HFF-Myc (cell line): ENCODE data around the gene MMP11.

Experiments used
- DNase-seq: peaks from one replicate; pipeline ENCODE4 v3.0.0-alpha.2; 2011; ENCODE audit warnings: low read depth; ENCODE audit errors: extremely low read depth
- H3K4me3 ChIP-seq: replicated peaks from 2 replicates; pipeline ENCODE4 v1.5.1; 2011; ENCODE audit warnings: low read depth, mild to moderate bottlenecking, control low read depth, low read length
- TF ChIP-seq, protein P1 (sequence below): IDR thresholded peaks from 2 replicates; pipeline ENCODE4 v1.5.1; 2012; ENCODE audit warnings: mild to moderate bottlenecking, low read depth, low read length, control low read depth; ENCODE audit errors: missing control alignments

MMP11 gene

GRCh38 chr22:23756891-23757290, 15.8 kb upstream of the MMP11 start:
- no peak overlapping the region for H3K4me3 ChIP-seq
- TF ChIP-seq, protein P1, sequence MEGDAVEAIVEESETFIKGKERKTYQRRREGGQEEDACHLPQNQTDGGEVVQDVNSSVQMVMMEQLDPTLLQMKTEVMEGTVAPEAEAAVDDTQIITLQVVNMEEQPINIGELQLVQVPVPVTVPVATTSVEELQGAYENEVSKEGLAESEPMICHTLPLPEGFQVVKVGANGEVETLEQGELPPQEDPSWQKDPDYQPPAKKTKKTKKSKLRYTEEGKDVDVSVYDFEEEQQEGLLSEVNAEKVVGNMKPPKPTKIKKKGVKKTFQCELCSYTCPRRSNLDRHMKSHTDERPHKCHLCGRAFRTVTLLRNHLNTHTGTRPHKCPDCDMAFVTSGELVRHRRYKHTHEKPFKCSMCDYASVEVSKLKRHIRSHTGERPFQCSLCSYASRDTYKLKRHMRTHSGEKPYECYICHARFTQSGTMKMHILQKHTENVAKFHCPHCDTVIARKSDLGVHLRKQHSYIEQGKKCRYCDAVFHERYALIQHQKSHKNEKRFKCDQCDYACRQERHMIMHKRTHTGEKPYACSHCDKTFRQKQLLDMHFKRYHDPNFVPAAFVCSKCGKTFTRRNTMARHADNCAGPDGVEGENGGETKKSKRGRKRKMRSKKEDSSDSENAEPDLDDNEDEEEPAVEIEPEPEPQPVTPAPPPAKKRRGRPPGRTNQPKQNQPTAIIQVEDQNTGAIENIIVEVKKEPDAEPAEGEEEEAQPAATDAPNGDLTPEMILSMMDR = no peak
- no peak for DNase-seq

- DNase-seq = no peak
- TF ChIP-seq, protein P1 = no peak
- H3K4me3 ChIP-seq = no peak overlapping the region
Measured at GRCh38 chr22:23759566-23759965, 13.1 kb upstream of the MMP11 start.

DNA sequence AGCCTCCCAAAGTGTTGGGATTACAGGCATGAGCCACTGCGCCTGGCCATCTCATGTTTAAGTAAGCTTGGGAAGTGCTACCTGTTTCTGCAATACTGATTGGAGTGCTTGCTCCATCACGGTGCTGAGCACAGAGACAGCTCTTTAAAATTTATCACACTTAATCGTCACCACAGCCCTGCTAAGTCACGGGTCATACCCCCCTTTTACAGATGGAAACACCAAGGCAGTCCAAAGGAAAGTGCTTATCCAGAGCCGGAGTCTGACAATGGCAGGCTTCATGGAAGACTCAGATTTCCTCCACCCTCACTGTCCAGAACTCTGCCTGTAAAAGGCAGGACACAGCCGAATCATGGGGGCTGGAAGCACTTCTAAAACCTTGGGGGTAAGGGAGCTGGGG, 12.6 kb upstream of the MMP11 start:
- no peak overlapping the region for H3K4me3 ChIP-seq
- TF ChIP-seq, protein P1 = no peak
- DNase-seq = no peak

GRCh38 chr22:23762842-23763578, 9.6 kb upstream of the MMP11 start, which contains the start of gene C22orf15:
Gene C22orf15, plus strand, starts transcription at chr22:23762990. Its CDS starts 317 bp downstream, at chr22:23763307.
- no peak for DNase-seq
- TF ChIP-seq, protein P1 = no peak
- peak within 1 kb of the TSS; percentile 25 for H3K4me3 ChIP-seq

- peak overlapping the region; percentile 25 for H3K4me3 ChIP-seq
- TF ChIP-seq, protein P1 = no peak
- no peak for DNase-seq
Measured at GRCh38 chr22:23763579-23763945, 9.1 kb upstream of the MMP11 start.

DNA sequence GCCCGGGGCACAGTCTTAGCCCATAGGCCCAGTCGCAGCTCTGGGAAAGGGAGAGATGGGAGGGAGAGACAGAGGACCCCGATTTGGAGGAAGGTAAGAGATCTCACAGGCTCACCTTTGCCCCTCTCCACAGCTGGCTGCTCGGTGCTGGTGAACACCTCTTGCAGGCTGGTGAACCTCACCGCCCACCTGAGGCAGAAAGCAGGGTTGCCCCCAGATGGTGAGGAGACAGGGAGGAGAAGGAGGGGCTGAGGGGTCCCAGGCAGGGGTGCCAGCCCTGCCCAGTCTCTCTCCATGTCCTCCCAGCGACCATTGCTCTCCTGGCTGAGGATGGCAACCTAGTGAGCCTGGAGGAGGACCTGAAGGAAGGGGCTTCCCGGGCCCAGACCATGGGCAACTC, 8.7 kb upstream of the MMP11 start:
- no peak for DNase-seq
- peak overlapping the region; percentile 25 for H3K4me3 ChIP-seq
- TF ChIP-seq, protein P1 = no peak
